Adrenal gland (tissue), 12 donors: ENCODE data around the gene ZBTB7C. TPM values are rescaled to one million over a fixed set of nuclear protein-coding genes. Genes with fewer than 3 reads are reported as not detected.

ENCODE experiments used
- DNase-seq, 7 donors: peaks; one replicate each; pipeline ENCODE4 v3.0.0-alpha.2; 2019 to 2020
- H3K27ac ChIP-seq, 5 donors: fragments of 200-600 bp; sonication (generic) in 4 of 5; 1 replicate in 3 of 5; 2 replicates in 2 of 5; pipeline versions ENCODE4 v1.5.1 to v1.8.0; 2016 to 2020; ENCODE audit warnings: mild to moderate bottlenecking in 1 of 5
- H3K27me3 ChIP-seq: fragments of 200-600 bp; 2 replicates; pipeline ENCODE4 v1.8.0; 2021
- H3K36me3 ChIP-seq, 2 donors: fragments of 200-600 bp; replicated peaks in 1 of 2; 1 replicate in 1 of 2; 2 replicates in 1 of 2; pipeline versions ENCODE4 v1.5.1 to v1.8.0; 2018 to 2022
- H3K4me1 ChIP-seq, 2 donors: fragments of 200-600 bp; replicated peaks in 1 of 2; 1 replicate in 1 of 2; 2 replicates in 1 of 2; pipeline versions ENCODE4 v1.5.1 to v1.8.0; 2018 to 2021
- H3K4me3 ChIP-seq, 4 donors: fragments of 200-600 bp; sonication (generic) in 3 of 4; one replicate each; pipeline ENCODE4 v1.5.1; 2016 to 2018
- H3K9me3 ChIP-seq, 3 donors: fragments of 200-600 bp; sonication (generic) in 1 of 3; replicated peaks in 1 of 3; 1 replicate in 2 of 3; 2 replicates in 1 of 3; pipeline versions ENCODE4 v1.5.1 to v1.8.0; 2016 to 2021
- POLR2A ChIP-seq, 2 donors: fragments of 450-650 bp; IDR thresholded peaks; one replicate each; pipeline ENCODE4 v1.6.1; 2017; ENCODE audit warnings: antibody characterized with exemption in 2 of 2, mild to moderate bottlenecking in 2 of 2, moderate library complexity in 1 of 2
- WGBS, 4 donors: extraction: QIAGEN DNeasy Blood & Tissue Kit in 2 of 4; methylation state at CpG; one replicate each; pipeline versions ENCODE4 v1.1.5 to v1.1.7; 2013 to 2017; 5-methylcytosine and 5-hydroxymethylcytosine counted together
- intact Hi-C, 2 donors: fragments of 100-400 bp; cut with DNase I; formaldehyde crosslinking; loops; one replicate each; pipeline versions ENCODE4 v1.14.1 to v1.15.0; 2022 to 2023
- polyA plus RNA-seq, 3 donors: library from polyadenylated mRNA; stranded (reverse); fragments of 200-250 nt in 2 of 3; fragments of 350-450 nt in 1 of 3; fragmentation: Illumina TruSeq in 1 of 3; extraction: RNeasy Lipid Tissue Mini Kit (QIAGEN cat#74804) in 1 of 3; gene quantifications; one replicate each; pipeline ENCODE4 v1.2.3, GENCODE V29; 2013 to 2014
- total RNA-seq, 9 donors: library from RNA; depleted of rRNA in 4 of 9; stranded (reverse); fragments of >200 nt in 4 of 9; fragments of 120-200 nt in 1 of 9; fragmentation: NEBNext Ultra II Directional in 1 of 9; extraction: Animal tissue kit (Norgen Biotek cat#: 25700) in 1 of 9; gene quantifications; one replicate each; pipeline versions ENCODE4 v1.1.0 to v1.2.4, GENCODE V29; 2013 to 2023
- TF ChIP-seq, protein P1 (sequence below), 6 experiments: fragments of 450-650 bp in 4 of 6; fragments of 200-600 bp in 2 of 6; sonication (generic) in 1 of 6; IDR thresholded peaks; 1 replicate in 5 of 6; 2 replicates in 1 of 6; pipeline versions ENCODE4 v1.5.1 to v1.8.0; 2016 to 2021; ENCODE audit warnings: antibody characterized with exemption in 6 of 6, mild to moderate bottlenecking in 2 of 6, moderate library complexity in 1 of 6
- donor health status: healthy with polysubstance abuse.
- donor health status: Bipolar disorder and iron deficiency.
- donor health status: DM: yes; HTN: yes; CAD: no.
- donor health status: DM: no; HTN: no; CAD: no.
- donor health status: DM: no; HTN: no; CAD: no.
- donor health status: DM: yes; HTN: yes; CAD: no.

The ZBTB7C gene
- total and polyA plus RNA-seq, 12 donors, result 5.2 to 42.8 (median 26.8) TPM

DNA sequence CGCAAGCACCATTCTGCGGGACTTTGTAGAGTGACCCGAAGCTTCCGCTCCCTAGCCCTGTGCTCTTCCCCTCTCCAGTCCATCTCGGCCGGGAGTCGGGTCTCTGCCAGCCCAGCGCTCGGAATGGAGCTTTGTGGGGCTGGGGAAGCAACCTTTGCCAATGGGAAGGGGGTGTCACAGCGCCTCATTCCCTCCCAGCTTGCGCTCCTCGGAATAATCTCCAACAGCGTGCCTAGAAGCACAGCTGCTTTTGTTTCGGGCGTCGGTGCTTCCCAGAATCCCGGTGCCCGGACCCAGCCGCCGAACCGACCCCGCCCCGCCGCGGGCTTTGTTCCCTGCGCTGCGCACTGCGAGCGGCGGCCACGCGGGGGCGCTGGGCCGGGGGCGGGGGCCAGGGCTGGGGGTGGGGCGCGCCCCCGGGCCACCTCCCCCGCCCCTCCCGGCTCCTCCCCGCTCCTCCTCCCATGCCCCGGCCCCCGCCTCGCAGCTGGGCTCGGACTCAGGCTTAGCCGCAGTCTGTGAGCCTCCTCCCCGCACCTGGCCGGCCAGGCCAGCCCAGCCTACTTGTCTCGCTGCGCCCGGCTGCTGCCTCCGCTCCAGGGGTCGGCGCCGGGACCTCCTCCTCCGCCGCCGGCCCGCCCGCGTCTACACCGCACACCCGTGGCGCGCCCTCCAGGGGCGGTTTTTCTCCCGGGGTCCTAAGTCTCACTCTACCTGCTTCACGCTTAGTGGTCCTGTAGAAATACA lies 401.1 kb downstream of the ZBTB7C start:
- peak overlapping the region in 3 of 4 donors; percentile 23 to 93 (median 67) for H3K4me3 ChIP-seq
- intact Hi-C loops, result loop anchor here in 1 of 2 donors (5.0 kb wide), 1 partner anchor 71 kb away; no protein-coding TSS in a partner anchor
- no peaks in the 10 kb centered on the region for H3K36me3 ChIP-seq
- peaks cover 4 to 10% of the 10 kb centered on the region in 2 donors for H3K4me1 ChIP-seq
- no peaks in the 10 kb centered on the region for H3K9me3 ChIP-seq
- 3 to 14% (median 7%) methylated on average over 25 to 68 of the region's 68 CpGs for WGBS, 4 donors
- peak overlapping the region in 3 of 5 donors; percentile 66 to 87 (median 80) for H3K27ac ChIP-seq
- peak; percentile 78 to 91 (median 82) for DNase-seq
- H3K27me3 ChIP-seq, result no peaks in the 10 kb centered on the region
- TF ChIP-seq POLR2A (IDR thresholded peaks at IDR 0.05), result peak in 1 of 2 donors; percentile 52
- TF ChIP-seq, protein P1, sequence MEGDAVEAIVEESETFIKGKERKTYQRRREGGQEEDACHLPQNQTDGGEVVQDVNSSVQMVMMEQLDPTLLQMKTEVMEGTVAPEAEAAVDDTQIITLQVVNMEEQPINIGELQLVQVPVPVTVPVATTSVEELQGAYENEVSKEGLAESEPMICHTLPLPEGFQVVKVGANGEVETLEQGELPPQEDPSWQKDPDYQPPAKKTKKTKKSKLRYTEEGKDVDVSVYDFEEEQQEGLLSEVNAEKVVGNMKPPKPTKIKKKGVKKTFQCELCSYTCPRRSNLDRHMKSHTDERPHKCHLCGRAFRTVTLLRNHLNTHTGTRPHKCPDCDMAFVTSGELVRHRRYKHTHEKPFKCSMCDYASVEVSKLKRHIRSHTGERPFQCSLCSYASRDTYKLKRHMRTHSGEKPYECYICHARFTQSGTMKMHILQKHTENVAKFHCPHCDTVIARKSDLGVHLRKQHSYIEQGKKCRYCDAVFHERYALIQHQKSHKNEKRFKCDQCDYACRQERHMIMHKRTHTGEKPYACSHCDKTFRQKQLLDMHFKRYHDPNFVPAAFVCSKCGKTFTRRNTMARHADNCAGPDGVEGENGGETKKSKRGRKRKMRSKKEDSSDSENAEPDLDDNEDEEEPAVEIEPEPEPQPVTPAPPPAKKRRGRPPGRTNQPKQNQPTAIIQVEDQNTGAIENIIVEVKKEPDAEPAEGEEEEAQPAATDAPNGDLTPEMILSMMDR (IDR thresholded peaks at IDR 0.05), result peak in 5 of 6 experiments; percentile 15 to 89 (median 55)

DNA sequence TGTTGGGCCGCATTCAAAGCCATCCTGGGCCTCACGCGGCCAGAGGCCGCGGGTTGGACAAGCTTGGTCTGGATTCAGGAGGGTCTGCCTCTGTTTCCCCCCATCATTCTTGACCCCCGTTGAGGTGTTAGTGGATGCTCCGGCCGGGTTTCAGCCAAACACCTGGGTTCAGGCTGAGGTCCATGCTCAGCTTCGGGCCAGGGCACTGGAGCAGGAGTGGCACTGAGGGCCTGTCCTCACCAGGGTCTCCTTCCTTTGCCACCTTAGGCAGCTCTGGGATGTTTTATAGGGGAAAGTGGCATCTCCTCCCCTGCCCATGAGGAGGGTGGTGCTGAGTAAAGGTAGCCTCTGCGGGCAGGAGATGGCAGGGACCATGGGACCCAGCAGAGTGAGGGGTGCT lies 401.8 kb downstream of the ZBTB7C start:
- H3K4me3 ChIP-seq, result no peak overlapping the region
- DNase-seq, result peak in 1 of 7 donors; percentile 49
- H3K36me3 ChIP-seq, result no peaks in the 10 kb centered on the region
- peaks cover 8 to 16% of the 10 kb centered on the region in 2 donors for H3K4me1 ChIP-seq
- H3K27me3 ChIP-seq, result no peaks in the 10 kb centered on the region
- peak overlapping the region in 2 of 5 donors; percentile 80 to 87 for H3K27ac ChIP-seq
- no peak for TF ChIP-seq POLR2A (IDR thresholded peaks at IDR 0.05)
- TF ChIP-seq, protein P1 (IDR thresholded peaks at IDR 0.05), result no peak
- intact Hi-C loops, result loop anchor here in 1 of 2 donors (5.0 kb wide), 1 partner anchor 70 kb away; no protein-coding TSS in a partner anchor
- WGBS, 4 donors, result 87 to 100% (median 98%) methylated on average over 6 to 10 of the region's 10 CpGs
- H3K9me3 ChIP-seq, result no peaks in the 10 kb centered on the region

DNA sequence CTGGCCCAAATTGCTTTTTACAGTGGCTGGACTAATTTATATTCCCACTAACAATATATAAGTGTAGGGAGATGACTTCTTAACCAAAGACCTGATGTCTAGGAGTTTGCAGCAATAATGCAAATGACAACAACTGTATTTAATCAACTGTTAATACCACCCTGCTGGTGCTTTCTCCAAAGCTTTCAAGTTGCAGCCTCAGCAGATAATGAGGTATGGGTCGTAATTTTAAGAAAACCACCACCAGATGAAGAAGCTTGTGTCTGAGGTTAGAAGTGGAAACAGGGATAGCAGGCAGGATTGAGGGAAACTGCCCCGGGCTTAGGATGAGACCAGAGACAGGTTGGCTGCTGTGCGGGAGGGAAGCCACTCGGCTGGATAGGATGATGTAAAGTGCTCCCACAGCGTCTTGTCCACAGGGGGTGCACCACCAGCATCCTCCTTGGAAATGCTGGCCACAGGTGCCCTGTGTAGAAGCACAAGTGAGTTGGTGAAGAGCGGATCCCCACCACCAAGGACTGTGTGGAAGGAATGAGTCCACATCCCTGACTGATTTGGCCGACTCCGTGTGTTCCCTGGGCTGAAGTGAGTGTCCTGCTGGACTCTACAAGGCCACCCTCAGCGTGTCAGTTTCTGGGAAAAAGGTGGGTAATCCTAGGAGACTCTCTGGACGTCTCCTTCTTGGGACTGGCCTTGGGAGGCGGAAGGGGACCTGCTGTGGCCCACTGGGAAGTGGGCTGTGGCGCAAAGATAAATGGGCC lies 402.6 kb downstream of the ZBTB7C start:
- Histone ChIP-seq H3K36me3 (no peaks in the 10 kb centered on the region), H3K4me1 (peaks cover 8 to 16% of the 10 kb centered on the region in 2 donors), H3K4me3 (no peak overlapping the region), H3K27ac (peak overlapping the region in 2 of 5 donors; percentile 8 to 80), H3K9me3 (no peaks in the 10 kb centered on the region), H3K27me3 (no peaks in the 10 kb centered on the region)
- WGBS, 4 donors, result 83 to 89% (median 85%) methylated on average over 9 to 12 of the region's 12 CpGs
- intact Hi-C loops, result loop anchor here in 1 of 2 donors (5.0 kb wide), 1 partner anchor 69 kb away; no protein-coding TSS in a partner anchor
- peak in 2 of 7 donors; percentile 36 to 46 for DNase-seq
- no peak for TF ChIP-seq POLR2A (IDR thresholded peaks at IDR 0.05)
- TF ChIP-seq, protein P1 (IDR thresholded peaks at IDR 0.05), result no peak

DNA sequence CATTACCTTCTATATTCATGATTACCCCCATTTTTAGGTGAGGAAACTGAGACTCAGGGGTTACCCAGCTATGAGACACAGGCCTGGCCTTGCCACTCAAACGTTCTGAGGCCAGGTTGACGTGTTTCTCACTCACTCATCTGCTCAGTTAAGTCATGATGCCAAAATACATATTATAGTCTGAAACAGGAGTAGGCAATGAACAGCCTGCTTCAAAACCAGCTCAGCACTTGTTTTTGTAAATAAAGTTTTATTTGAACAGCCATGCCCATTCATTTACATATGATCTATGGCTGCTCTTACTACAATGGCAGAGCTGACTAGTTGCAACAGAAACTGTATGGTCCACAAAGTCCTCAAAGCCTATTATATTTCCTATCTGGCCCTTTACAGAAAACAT lies 404.6 kb downstream of the ZBTB7C start:
- H3K27ac ChIP-seq, result peak overlapping the region; percentile 81 to 94 (median 93)
- peak in 1 of 7 donors; percentile 47 for DNase-seq
- H3K4me3 ChIP-seq, result no peak overlapping the region
- no peaks in the 10 kb centered on the region for H3K36me3 ChIP-seq
- no peaks in the 10 kb centered on the region for H3K9me3 ChIP-seq
- H3K27me3 ChIP-seq, result no peaks in the 10 kb centered on the region
- intact Hi-C loops, result no loop called here
- H3K4me1 ChIP-seq, result peaks cover 8 to 16% of the 10 kb centered on the region in 2 donors
- TF ChIP-seq POLR2A (IDR thresholded peaks at IDR 0.05), result no peak
- TF ChIP-seq, protein P1 (IDR thresholded peaks at IDR 0.05), result no peak
- 44 to 65% (median 46%) methylated on average over 2 of the region's 2 CpGs for WGBS, 4 donors
